Activated CD8-positive, alpha-beta memory T cell treated with anti-CD3 and anti-CD28 coated beads, Interleukin-2, amount 50 U/mL, for 1 hour (primary cell): ENCODE data around the gene ANKS1B.
"Not testable (repeated sequence)": the region's sequence is repeated elsewhere in the genome, so short reads cannot be mapped to it uniquely, and the experiment has no call there.

Source experiments
- DNase-seq: peaks from one replicate; pipeline ENCODE4 v3.0.0-alpha.2; 2020; ENCODE audit errors: extremely low read depth

The ANKS1B gene

DNA sequence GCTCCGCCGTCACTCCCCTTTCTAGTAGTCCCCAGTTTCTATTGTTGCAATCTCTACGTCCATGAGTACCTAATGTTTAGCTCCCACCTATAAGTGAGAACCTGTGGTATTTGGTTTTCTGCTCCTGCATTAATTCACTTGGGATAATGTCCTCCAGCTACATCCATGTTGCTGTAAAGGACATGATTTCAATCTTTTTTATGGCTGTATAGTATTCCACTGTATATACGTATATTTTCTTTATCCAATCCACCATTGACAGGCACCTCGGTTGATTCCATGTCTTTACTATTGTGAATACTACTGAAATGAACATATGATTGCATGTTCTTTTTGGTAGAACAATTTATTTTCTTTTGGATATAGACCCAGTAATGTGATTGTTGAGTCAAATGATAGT lies 114.7 kb downstream of the ANKS1B start:
- no peak for DNase-seq

GRCh38 chr12:99861731-99862130 lies 123.0 kb downstream of the ANKS1B start:
- no peak for DNase-seq

DNA sequence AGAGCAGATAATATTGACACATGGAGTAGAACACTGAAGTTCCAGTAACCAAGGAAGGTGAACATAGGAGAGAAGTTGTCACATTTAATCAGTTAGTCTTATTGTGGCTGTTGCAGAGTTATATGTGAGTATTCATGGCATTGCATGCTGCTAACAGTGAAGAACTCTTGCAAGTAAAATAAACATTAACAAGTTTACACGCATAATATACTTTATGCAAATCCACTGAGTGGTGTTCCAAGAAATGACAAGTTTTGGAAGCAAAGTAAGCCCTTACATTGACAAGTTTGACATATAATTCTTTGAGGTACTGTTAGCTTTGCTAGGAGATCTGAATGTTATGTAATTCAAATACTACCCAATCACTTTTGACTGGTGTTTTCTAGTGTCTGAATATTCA lies 125.6 kb downstream of the ANKS1B start:
- no peak for DNase-seq

GRCh38 chr12:99852666-99853065 lies 132.1 kb downstream of the ANKS1B start:
- DNase-seq = no peak

DNA sequence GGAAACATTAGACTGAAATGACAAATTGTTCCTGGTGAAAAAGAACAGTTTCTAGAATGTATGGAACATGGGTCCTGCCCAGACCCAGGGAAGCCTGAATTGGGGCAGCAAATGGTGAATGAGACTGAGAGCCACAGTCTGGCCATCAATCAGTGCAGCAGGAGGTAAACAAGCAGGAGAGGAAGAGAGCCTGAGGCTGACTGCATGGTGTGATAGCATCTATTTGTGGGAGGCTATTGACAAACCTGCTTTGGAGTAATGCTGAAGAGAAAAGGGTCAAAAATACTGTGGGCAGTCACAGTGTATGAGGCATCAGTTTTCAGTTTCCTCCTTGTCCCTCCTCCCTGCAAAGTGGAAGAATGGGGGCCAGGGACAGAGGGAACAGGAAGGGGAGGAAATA lies 136.8 kb downstream of the ANKS1B start:
- no peak for DNase-seq

GRCh38 chr12:99834710-99835109 lies 150.0 kb downstream of the ANKS1B start:
- no peak for DNase-seq

DNA sequence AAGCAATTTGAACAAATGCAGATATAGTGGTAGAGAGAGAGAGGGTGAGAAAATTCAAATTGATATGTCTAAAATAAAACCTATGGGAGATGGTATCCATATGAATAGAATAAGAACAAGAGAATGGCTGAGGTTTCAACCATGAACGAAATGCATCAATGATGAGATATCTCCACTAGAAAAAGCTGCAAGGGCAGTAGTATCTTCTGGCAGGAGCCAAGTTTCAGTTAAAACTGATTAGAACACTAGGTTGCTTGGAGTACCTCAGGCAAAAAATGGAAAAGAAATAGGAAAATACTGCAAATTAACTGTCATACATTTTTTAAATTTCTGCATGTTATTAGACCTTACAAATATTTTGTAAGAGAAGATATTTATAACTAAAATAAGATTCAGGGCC lies 151.3 kb downstream of the ANKS1B start:
- no peak for DNase-seq

- no peak for DNase-seq
Observed at GRCh38 chr12:99824900-99825542, 159.7 kb downstream of the ANKS1B start.

DNA sequence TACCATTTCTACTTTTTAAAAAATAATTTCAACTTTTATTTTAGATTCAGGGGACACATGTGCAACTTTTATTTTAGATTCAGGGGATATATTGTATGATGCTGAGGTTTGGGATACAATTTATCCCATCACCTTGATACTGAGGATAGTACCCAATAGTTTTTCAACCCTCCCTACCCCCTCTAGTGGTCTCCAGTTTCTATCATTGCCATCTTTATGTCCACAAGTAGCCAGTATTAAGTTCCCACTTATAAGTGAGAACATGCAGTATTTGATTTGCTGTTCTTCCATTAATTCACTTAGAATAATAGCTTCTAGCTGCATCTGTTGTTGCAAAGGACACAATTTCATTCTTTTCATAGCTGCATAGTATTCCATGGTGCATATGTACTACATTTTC lies 162.5 kb downstream of the ANKS1B start:
- no peak for DNase-seq

DNA sequence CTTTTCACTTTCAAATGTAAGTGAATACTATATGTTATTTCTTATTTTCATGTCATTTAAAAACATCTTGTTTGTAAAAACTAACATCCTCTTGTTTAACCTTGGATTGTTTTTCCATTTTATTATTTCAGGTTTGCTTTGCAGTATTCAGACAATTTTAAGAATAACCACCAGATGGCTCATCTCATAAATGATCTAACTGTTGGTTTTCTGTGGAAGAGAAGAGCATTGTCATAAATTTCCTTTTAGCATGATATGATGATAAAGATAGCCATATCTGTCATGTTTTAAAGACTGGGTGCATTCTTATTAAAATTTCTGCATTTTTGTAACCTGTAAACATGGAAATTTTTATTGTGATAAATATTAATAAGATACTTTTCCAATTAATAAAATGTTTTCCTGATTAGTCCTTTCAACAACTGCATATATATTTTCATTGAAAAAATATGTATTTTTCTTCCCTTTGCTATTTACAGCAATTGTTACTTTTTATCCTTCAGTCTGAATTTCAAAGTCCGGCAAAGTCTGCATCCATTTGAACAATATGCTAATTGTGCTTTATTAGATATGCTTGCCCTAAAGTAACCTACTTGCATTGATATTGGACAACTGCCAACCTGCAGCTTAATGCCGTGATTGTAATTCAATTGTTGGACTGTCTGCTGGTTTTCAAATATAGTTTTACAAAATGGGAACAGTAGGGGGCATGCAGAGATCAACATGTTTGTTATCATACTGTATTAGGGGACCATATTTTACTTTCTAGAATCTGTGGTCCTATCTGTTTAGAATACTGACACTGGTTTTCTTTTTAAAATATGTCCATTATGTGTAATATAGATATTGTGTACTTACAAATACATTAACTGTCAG lies 173.8 kb downstream of the ANKS1B start:
- no peak for DNase-seq

GRCh38 chr12:99809909-99810308 lies 174.8 kb downstream of the ANKS1B start:
- no peak for DNase-seq

GRCh38 chr12:99806304-99806703 lies 178.4 kb downstream of the ANKS1B start:
- DNase-seq = no peak

- DNase-seq = no peak
Observed at GRCh38 chr12:99804715-99805114, 180.0 kb downstream of the ANKS1B start.

- no peak for DNase-seq
Observed at GRCh38 chr12:99800605-99801004, 184.1 kb downstream of the ANKS1B start.

DNA sequence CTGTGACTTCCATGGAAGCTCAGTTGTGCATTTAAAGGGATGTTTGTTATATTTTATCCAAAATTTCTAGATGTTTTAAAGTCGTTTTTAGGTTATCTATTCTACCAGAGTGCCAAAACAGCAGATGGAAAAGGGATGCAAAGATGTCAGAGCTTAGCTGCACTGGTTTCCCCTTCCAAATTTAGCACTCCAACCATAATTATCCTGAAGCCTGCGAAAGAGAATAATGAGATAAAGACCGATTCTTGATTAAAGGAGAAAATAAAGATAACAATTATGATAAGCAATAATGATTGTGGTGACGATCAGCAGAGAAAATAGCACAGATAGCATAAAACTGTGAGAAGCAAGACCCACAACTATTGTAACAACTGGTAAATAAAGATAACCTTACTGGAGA lies 186.8 kb downstream of the ANKS1B start:
- not testable (repeated sequence) for DNase-seq

DNA sequence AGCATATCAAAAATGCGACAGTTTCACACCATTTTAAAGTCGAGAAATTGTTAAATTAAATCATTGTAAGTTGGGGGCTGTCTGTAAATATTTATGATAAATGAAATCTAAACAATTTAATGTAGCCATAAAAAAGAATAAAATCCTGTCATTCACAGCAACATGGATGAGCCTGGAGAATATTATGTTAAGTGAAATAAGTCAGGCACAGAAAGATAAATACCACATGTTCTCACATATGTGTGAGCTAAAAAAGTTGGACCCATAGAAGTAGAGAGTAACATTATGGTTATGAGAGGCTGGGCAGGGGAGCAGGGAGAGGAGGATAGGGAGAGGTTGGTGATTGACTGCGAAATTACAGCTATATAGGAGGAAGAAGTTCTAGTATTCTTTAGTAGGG lies 201.3 kb downstream of the ANKS1B start:
- no peak for DNase-seq

GRCh38 chr12:99772274-99772673 lies 212.5 kb downstream of the ANKS1B start:
- no peak for DNase-seq

DNA sequence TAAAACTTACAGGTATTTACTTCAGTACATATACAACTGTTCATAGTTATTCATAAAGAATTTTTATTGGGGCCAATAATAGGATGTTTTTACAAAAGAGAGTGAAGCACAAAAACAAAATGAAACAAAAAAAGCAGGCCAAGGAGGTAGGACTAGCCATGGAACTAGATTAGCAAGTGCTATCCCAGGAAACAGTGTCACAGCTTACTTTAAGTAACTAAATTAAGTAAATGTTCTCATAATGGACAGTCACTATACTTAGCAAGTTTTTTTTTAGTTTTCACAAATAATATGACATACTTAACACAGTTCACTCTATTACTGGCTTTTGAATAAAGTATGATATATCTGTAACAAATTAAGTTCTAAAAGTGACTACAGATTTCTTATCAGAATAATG lies 213.1 kb downstream of the ANKS1B start:
- DNase-seq = no peak

DNA sequence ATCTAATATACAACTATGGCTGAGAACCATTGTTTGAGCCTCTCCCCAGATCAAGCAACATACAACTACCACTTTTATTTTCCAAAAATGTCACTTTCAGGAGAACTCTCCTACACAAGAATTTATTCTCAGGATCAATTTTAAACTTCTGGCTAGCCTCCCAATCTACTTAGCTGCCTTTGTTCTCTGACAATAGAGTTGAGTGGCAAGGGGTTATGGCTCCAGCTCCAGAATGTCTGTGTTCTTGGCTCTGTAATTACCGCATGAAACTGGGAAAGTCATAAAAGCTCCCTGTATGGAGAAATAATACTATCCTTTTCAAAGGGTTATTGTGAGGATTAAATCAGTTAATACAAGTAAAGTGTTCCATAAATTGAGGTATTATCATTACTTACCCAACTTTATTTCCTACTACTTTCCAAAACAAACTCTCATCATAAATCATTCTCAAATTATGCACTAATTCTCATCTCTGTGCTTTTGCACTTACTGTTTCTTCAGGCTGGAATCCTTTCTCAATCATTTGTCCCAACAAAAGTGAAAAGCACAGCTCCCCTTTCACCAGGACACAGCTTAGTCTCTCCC lies 215.2 kb downstream of the ANKS1B start:
- DNase-seq = no peak

GRCh38 chr12:99768758-99769157 lies 216.0 kb downstream of the ANKS1B start:
- DNase-seq = no peak

- no peak for DNase-seq
Observed at GRCh38 chr12:99767809-99768208, 216.9 kb downstream of the ANKS1B start.

DNA sequence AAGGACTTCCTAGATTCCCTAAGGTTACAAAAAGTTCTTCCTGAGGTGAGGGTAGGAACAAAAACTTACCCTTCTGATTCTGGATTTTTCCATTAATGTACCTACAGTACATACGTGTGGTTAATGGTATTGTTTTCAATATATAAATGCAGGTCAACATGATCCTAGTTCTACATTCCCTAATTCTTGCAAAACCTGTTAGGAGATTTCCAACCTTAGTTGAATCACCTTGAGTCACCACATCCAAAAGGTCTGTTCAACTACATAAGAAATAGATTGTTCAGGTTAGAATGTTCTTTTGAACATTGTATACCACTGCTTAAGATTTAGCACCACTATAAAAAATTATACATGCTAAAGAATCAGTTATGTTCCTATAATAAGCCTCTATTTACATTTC lies 218.3 kb downstream of the ANKS1B start:
- DNase-seq = no peak
